ENCODE data around the gene NRG3.

NRG3 gene

DNA sequence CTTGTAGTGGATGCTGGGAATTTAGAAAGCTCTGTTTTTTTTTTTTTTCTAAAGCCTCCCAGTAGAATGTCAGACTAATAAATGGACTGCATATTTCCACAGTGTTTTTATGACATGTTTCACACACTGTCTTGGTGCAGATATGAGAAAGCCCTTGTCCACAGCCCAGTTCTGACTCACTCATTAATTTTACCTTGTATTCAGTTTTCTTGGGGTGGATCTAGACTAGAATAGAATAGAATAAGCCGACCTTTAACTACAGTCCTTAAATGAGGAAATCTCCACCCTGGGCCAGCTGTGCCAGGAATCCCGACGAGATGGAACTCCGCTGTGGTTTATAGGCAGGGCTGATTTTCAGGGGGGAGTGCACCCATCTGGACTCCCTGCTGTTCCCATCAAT lies 274.7 kb downstream of the NRG3 start:
- Histone ChIP-seq H3K36me3 (ENCODE audit: control insufficient read depth, low read length) (no peaks in the 10 kb centered on the region), H4K20me1 (ENCODE audit: control insufficient read depth, insufficient read depth, low read depth, low read length) (no peaks in the 10 kb centered on the region), H3K4me1 (ENCODE audit: control insufficient read depth, low read length) (no peaks in the 10 kb centered on the region), H3K9me3 (ENCODE audit: control insufficient read depth, insufficient read depth, low read length) (no peaks in the 10 kb centered on the region), H3K9me2 (replicated peaks; ENCODE audit: control insufficient read depth, low read length) (no peaks in the 10 kb centered on the region), H3K27ac (ENCODE audit: low read depth, low read length) (no peak overlapping the region), H3K4me3 (ENCODE audit: low read length) (no peak overlapping the region), H3F3A (ENCODE audit: control insufficient read depth, insufficient read depth) (no peaks in the 10 kb centered on the region), H3K27me3 (ENCODE audit: control insufficient read depth, low read length) (no peaks in the 10 kb centered on the region), H3K79me2 (ENCODE audit: control insufficient read depth, low read length) (no peaks in the 10 kb centered on the region), H3K4me2 (ENCODE audit: low read length) (no peak overlapping the region)
- TF ChIP-seq EZH2phosphoT487 (IDR thresholded peaks at IDR 0.05; ENCODE audit: borderline replicate concordance, low read length): no peak
- TF ChIP-seq, protein P1, sequence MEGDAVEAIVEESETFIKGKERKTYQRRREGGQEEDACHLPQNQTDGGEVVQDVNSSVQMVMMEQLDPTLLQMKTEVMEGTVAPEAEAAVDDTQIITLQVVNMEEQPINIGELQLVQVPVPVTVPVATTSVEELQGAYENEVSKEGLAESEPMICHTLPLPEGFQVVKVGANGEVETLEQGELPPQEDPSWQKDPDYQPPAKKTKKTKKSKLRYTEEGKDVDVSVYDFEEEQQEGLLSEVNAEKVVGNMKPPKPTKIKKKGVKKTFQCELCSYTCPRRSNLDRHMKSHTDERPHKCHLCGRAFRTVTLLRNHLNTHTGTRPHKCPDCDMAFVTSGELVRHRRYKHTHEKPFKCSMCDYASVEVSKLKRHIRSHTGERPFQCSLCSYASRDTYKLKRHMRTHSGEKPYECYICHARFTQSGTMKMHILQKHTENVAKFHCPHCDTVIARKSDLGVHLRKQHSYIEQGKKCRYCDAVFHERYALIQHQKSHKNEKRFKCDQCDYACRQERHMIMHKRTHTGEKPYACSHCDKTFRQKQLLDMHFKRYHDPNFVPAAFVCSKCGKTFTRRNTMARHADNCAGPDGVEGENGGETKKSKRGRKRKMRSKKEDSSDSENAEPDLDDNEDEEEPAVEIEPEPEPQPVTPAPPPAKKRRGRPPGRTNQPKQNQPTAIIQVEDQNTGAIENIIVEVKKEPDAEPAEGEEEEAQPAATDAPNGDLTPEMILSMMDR (IDR thresholded peaks at IDR 0.05; ENCODE audit: low read depth, low read length, poor library complexity, severe bottlenecking): no peak

DNA sequence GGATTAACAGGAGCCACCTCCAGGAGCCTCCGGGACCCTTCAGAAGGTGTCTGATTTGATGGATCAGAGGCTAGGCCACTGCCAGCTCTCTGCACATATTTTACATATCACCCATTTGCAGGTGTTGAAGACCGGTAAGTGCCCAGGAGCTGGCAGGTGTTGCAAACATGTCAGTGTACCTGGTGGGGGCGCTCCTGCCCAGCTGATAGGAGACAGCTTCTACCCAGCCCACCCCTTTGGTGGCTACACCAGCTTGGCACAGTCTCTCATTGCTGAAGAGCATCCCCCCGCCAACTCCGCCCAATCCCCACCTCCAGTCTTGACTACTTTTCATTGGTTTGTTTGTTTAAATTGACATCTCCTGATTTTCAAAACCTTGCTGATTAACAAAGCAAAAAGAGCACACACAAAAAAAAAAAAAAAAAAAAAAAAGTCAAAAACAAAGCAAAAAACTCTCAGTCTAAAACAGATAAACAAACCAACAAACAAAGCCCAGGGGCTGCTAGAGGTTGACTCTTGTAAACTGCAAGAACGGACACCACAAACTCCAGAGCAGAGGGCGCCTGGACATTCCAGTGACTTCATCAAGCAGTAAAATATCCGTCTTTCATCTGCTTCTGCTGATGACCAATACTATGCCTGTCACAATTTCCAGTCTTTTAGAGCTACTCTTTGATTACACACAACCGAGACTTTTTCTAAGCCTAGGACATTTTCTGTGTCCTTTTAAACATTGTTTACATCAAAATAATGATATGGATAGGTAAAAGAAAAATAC lies 275.3 kb downstream of the NRG3 start:
- Histone ChIP-seq H3K4me3 (ENCODE audit: low read length) (no peak overlapping the region), H3K4me1 (ENCODE audit: control insufficient read depth, low read length) (no peaks in the 10 kb centered on the region), H3F3A (ENCODE audit: control insufficient read depth, insufficient read depth) (no peaks in the 10 kb centered on the region), H3K27me3 (ENCODE audit: control insufficient read depth, low read length) (no peaks in the 10 kb centered on the region), H3K79me2 (ENCODE audit: control insufficient read depth, low read length) (no peaks in the 10 kb centered on the region), H4K20me1 (ENCODE audit: control insufficient read depth, insufficient read depth, low read depth, low read length) (no peaks in the 10 kb centered on the region), H3K9me3 (ENCODE audit: control insufficient read depth, insufficient read depth, low read length) (no peaks in the 10 kb centered on the region), H3K4me2 (ENCODE audit: low read length) (no peak overlapping the region), H3K36me3 (ENCODE audit: control insufficient read depth, low read length) (no peaks in the 10 kb centered on the region), H3K27ac (ENCODE audit: low read depth, low read length) (no peak overlapping the region), H3K9me2 (replicated peaks; ENCODE audit: control insufficient read depth, low read length) (no peaks in the 10 kb centered on the region)
- TF ChIP-seq, protein P1 (IDR thresholded peaks at IDR 0.05; ENCODE audit: low read depth, low read length, poor library complexity, severe bottlenecking): peak; percentile 42
- TF ChIP-seq EZH2phosphoT487 (IDR thresholded peaks at IDR 0.05; ENCODE audit: borderline replicate concordance, low read length): no peak

DNA sequence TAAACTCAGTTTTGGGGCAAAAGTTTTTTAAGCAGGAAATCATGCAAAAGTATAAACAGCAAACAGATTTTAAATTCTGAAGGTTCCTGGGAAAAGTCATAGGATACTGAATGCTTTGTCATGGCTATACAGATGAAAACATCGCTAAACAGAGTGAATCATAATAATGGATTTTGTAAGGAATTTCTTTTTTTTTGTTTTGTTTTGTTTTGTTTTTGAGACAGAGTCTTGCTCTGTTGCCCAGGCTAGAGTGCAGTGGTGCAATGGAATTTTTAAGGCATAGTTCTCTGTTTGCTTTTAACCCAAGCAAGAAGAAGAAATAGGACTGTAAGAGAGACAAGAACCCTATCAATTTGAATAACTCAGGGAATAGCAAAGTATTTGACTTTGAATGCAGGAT lies 285.3 kb downstream of the NRG3 start:
- Histone ChIP-seq H3K36me3 (ENCODE audit: control insufficient read depth, low read length) (no peaks in the 10 kb centered on the region), H3K4me3 (ENCODE audit: low read length) (no peak overlapping the region), H3K27me3 (ENCODE audit: control insufficient read depth, low read length) (no peaks in the 10 kb centered on the region), H3K27ac (ENCODE audit: low read depth, low read length) (no peak overlapping the region), H3F3A (ENCODE audit: control insufficient read depth, insufficient read depth) (no peaks in the 10 kb centered on the region), H3K4me2 (ENCODE audit: low read length) (no peak overlapping the region), H3K9me3 (ENCODE audit: control insufficient read depth, insufficient read depth, low read length) (no peaks in the 10 kb centered on the region), H3K9me2 (replicated peaks; ENCODE audit: control insufficient read depth, low read length) (no peaks in the 10 kb centered on the region), H3K4me1 (ENCODE audit: control insufficient read depth, low read length) (no peaks in the 10 kb centered on the region), H3K79me2 (ENCODE audit: control insufficient read depth, low read length) (no peaks in the 10 kb centered on the region), H4K20me1 (ENCODE audit: control insufficient read depth, insufficient read depth, low read depth, low read length) (no peaks in the 10 kb centered on the region)
- TF ChIP-seq, protein P1 (IDR thresholded peaks at IDR 0.05; ENCODE audit: low read depth, low read length, poor library complexity, severe bottlenecking): no peak
- TF ChIP-seq EZH2phosphoT487 (IDR thresholded peaks at IDR 0.05; ENCODE audit: borderline replicate concordance, low read length): no peak

All from DOHH2 (cell line).